Endothelial cell of umbilical vein (primary cell): Measurements from ENCODE around the gene C14orf93.

Experiments used
- EZH2 ChIP-seq: IDR thresholded peaks from 2 replicates; pipeline ENCODE4 v1.6.1; 2012; ENCODE audit warnings: borderline replicate concordance, low read depth, mild to moderate bottlenecking, moderate library complexity, low read length, inconsistent platforms; ENCODE audit not compliant: severe bottlenecking
- FOS ChIP-seq: IDR thresholded peaks from 2 replicates; pipeline ENCODE4 v1.6.1; 2011; ENCODE audit warnings: mild to moderate bottlenecking, low read length, moderate library complexity, borderline replicate concordance; ENCODE audit not compliant: insufficient read depth
- GATA2 ChIP-seq: IDR thresholded peaks from 2 replicates; pipeline ENCODE4 v1.7.0; 2011; ENCODE audit warnings: low read depth, mild to moderate bottlenecking, moderate library complexity, mixed read lengths, low read length; ENCODE audit not compliant: insufficient read length, insufficient read depth
- JUN ChIP-seq: IDR thresholded peaks from 2 replicates; pipeline ENCODE4 v1.6.1; 2011; ENCODE audit warnings: borderline replicate concordance, low read depth; ENCODE audit not compliant: insufficient read length, insufficient read depth
- MYC ChIP-seq: IDR thresholded peaks from one replicate; pipeline ENCODE4 v1.6.1; 2011; ENCODE audit warnings: mild to moderate bottlenecking, low read depth, low read length
- POLR2A ChIP-seq: IDR thresholded peaks from 2 replicates; pipeline ENCODE4 v1.6.1; 2012; ENCODE audit warnings: low read depth, mild to moderate bottlenecking, control low read depth, low read length
- POLR2AphosphoS5 ChIP-seq: IDR thresholded peaks from 2 replicates; pipeline ENCODE4 v1.6.1; 2012; ENCODE audit warnings: low read depth, mild to moderate bottlenecking, control low read depth, low read length, moderate library complexity; ENCODE audit not compliant: insufficient read depth
- TF ChIP-seq, protein P1 (sequence below): IDR thresholded peaks from 2 replicates; pipeline ENCODE4 v1.6.1; 2011; ENCODE audit not compliant: insufficient read depth, insufficient read length
- TF ChIP-seq, protein P2 (sequence below), 2 donors: IDR thresholded peaks; 1 replicate in 1 of 2; 2 replicates in 1 of 2; pipeline ENCODE4 v1.5.1; 2011; ENCODE audit warnings: low read length in 2 of 2, mild to moderate bottlenecking in 2 of 2, moderate library complexity in 2 of 2, control low read depth in 1 of 2, inconsistent platforms in 1 of 2, low read depth in 1 of 2; ENCODE audit not compliant: insufficient read depth in 1 of 2; ENCODE audit errors: extremely low read depth in 1 of 2

DNA sequence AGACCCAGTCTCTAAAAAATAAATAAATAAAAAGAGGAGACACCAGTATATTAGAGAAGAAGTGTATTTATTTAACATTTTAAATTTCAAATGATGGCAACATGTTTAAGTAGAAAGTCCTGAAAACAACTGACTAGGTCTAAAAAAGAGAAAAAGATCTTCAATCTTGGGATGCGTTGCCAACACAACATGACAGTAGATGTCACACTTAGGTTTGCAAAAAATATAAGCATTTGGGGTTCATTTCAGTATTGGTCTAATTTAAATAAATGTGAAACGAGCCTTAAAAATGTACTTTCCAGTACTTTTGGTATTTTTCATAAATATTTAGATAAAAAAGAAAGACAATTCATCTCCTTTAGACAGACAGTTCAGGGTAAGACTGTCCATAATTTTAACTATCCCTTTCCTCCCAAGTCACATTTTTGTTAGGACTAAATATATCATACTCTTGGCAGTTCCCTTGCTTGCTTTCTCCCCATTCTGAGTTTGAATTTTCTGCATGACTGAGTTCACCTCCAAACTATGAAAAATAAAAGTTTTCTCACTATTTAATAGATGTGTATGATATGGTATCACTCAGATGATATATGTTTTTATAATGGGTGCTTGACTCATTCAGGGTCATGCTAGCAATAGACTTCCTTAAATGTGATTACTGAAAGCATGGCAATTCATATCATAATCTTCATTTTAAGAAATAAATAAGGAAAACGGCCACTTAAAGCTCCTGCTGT lies 4.3 kb downstream of the C14orf93 start:
- TF ChIP-seq, protein P1, sequence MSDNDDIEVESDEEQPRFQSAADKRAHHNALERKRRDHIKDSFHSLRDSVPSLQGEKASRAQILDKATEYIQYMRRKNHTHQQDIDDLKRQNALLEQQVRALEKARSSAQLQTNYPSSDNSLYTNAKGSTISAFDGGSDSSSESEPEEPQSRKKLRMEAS: no peak
- no peak for TF ChIP-seq JUN
- TF ChIP-seq, protein P2, sequence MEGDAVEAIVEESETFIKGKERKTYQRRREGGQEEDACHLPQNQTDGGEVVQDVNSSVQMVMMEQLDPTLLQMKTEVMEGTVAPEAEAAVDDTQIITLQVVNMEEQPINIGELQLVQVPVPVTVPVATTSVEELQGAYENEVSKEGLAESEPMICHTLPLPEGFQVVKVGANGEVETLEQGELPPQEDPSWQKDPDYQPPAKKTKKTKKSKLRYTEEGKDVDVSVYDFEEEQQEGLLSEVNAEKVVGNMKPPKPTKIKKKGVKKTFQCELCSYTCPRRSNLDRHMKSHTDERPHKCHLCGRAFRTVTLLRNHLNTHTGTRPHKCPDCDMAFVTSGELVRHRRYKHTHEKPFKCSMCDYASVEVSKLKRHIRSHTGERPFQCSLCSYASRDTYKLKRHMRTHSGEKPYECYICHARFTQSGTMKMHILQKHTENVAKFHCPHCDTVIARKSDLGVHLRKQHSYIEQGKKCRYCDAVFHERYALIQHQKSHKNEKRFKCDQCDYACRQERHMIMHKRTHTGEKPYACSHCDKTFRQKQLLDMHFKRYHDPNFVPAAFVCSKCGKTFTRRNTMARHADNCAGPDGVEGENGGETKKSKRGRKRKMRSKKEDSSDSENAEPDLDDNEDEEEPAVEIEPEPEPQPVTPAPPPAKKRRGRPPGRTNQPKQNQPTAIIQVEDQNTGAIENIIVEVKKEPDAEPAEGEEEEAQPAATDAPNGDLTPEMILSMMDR (IDR thresholded peaks at IDR 0.05; ENCODE audit: extremely low read depth in 1 of 2, insufficient read depth in 1 of 2, low read depth in 1 of 2, low read length in 2 of 2): no peak
- no peak for TF ChIP-seq POLR2A
- no peak for TF ChIP-seq EZH2
- no peak for TF ChIP-seq GATA2
- no peak for TF ChIP-seq POLR2AphosphoS5
- no peak for TF ChIP-seq MYC
- peak; percentile 23 for TF ChIP-seq FOS
